ENCODE data around the gene EIF4G2.

EIF4G2 gene

GRCh38 chr11:10752486-10752885 is 56.2 kb downstream of the EIF4G2 start:
- H3K4me3 ChIP-seq (ENCODE audit: control insufficient read depth, low read depth, low read length), result no peak overlapping the region
- DNase-seq (ENCODE audit: low read depth), result no peak
- TF ChIP-seq, protein P1, sequence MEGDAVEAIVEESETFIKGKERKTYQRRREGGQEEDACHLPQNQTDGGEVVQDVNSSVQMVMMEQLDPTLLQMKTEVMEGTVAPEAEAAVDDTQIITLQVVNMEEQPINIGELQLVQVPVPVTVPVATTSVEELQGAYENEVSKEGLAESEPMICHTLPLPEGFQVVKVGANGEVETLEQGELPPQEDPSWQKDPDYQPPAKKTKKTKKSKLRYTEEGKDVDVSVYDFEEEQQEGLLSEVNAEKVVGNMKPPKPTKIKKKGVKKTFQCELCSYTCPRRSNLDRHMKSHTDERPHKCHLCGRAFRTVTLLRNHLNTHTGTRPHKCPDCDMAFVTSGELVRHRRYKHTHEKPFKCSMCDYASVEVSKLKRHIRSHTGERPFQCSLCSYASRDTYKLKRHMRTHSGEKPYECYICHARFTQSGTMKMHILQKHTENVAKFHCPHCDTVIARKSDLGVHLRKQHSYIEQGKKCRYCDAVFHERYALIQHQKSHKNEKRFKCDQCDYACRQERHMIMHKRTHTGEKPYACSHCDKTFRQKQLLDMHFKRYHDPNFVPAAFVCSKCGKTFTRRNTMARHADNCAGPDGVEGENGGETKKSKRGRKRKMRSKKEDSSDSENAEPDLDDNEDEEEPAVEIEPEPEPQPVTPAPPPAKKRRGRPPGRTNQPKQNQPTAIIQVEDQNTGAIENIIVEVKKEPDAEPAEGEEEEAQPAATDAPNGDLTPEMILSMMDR (conservative IDR thresholded peaks at IDR 0.05; ENCODE audit: control insufficient read depth, insufficient read depth, low read depth, low read length), result no peak

DNA sequence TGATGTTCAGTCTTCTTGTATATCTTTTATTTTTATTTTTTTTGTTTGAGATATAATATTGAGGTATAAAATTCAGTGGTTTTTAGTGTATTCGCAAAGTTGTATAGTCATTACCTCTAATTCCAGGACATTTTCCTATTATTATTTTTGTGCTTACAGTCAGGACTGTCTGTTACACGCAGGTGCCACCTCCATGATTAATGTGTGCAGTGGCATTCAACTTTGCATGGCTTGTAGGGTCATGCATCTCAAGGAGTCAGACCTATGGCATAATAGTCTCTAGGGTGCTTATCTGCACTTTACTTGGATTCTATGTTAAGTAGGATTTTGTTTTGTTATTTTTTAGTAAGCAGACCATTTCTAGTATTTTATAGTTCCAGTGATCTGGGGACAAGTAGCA is 56.7 kb downstream of the EIF4G2 start:
- peak overlapping the region; percentile 87 for H3K4me3 ChIP-seq (ENCODE audit: control insufficient read depth, low read depth, low read length)
- no peak for DNase-seq (ENCODE audit: low read depth)
- TF ChIP-seq, protein P1 (conservative IDR thresholded peaks at IDR 0.05; ENCODE audit: control insufficient read depth, insufficient read depth, low read depth, low read length), result no peak

- peak overlapping the region; percentile 87 for H3K4me3 ChIP-seq (ENCODE audit: control insufficient read depth, low read depth, low read length)
- TF ChIP-seq, protein P1 (conservative IDR thresholded peaks at IDR 0.05; ENCODE audit: control insufficient read depth, insufficient read depth, low read depth, low read length), result no peak
- no peak for DNase-seq (ENCODE audit: low read depth)
These were observed 57.2 kb downstream of the EIF4G2 start for GRCh38 chr11:10751581-10751940.

DNA sequence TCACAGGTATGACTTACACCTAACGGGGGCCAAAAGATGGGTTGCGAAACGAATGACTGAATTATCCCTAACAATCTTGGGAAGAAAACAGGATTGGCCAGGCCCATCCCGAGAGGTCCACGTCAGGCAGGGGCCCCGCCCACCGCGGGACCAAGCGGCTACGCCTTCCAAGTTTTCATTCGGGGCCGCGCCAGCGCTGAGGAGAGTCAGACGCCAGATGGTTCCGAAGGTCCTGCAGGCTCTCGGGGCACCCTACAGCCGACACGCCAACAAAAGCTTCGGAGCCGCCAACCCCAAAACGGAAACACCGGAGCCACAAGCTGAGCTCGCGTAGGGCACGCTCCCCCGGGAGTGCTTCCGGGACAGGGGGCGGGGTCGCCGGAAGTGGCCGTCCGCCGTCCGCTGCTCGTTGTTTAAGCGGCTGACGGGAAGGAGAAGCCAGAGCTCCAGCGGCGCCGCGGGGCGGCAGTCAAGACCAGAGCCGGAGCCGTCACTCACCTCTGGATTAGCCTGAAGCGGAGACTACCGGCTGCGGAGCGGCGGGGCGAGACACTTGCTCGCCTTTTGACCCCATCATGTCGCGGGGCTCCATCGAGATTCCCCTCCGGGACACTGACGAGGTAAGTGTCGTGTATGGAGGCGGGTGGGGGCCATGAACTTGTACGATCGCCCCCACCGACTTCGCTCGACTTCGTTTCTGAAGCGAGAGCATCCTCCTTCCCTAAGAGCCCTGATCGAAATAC is 57.7 kb downstream of the EIF4G2 start, which contains the start of gene CTR9:
Gene CTR9, plus strand, starts transcription at position 409 of the 743 bp plus-strand sequence. Its CDS starts 167 bp downstream, at position 576.
- peak within 1 kb of the TSS; percentile 87 for H3K4me3 ChIP-seq (ENCODE audit: control insufficient read depth, low read depth, low read length)
- TF ChIP-seq, protein P1 (conservative IDR thresholded peaks at IDR 0.05; ENCODE audit: control insufficient read depth, insufficient read depth, low read depth, low read length), result peak; percentile 8
- DNase-seq (ENCODE audit: low read depth), result peak; percentile 92

GRCh38 chr11:10749476-10749875 is 59.2 kb downstream of the EIF4G2 start:
- DNase-seq (ENCODE audit: low read depth), result no peak

GRCh38 chr11:10747733-10748132 is 61.0 kb downstream of the EIF4G2 start:
- TF ChIP-seq, protein P1 (conservative IDR thresholded peaks at IDR 0.05; ENCODE audit: control insufficient read depth, insufficient read depth, low read depth, low read length), result no peak
- DNase-seq (ENCODE audit: low read depth), result no peak
- H3K4me3 ChIP-seq (ENCODE audit: control insufficient read depth, low read depth, low read length), result no peak overlapping the region

More at GRCh38 chr11:10749476-10749875, 59.2 kb downstream of the EIF4G2 start:
- H3K4me3 ChIP-seq (ENCODE audit: control insufficient read depth, low read depth, low read length), result no peak overlapping the region
- TF ChIP-seq, protein P1 (conservative IDR thresholded peaks at IDR 0.05; ENCODE audit: control insufficient read depth, insufficient read depth, low read depth, low read length), result no peak

Data from fibroblast of mammary gland (primary cell).